Activated T-cell treated with anti-CD3 and anti-CD28 coated beads for 48 hours (primary cell): Measurements from ENCODE around the gene SCCPDH.
"Not testable (repeated sequence)": the region's sequence is repeated elsewhere in the genome, so short reads cannot be mapped to it uniquely, and the experiment has no call there.

Source experiments
- DNase-seq: peaks from one replicate; pipeline ENCODE4 v3.0.0-alpha.2; 2020; ENCODE audit warnings: low read depth

The SCCPDH gene

GRCh38 chr1:246708166-246708565 lies 16.0 kb upstream of the SCCPDH start:
- DNase-seq = no peak

GRCh38 chr1:246709196-246709595 lies 15.0 kb upstream of the SCCPDH start:
- DNase-seq = no peak

- DNase-seq = no peak
Observed at GRCh38 chr1:246709835-246710234, 14.4 kb upstream of the SCCPDH start.

- DNase-seq = no peak
Observed at GRCh38 chr1:246711548-246712003, 12.6 kb upstream of the SCCPDH start.

- DNase-seq = not testable (repeated sequence)
Observed at GRCh38 chr1:246712428-246712827, 11.8 kb upstream of the SCCPDH start.

- DNase-seq = not testable (repeated sequence)
Observed at GRCh38 chr1:246719361-246719760, 4.8 kb upstream of the SCCPDH start.

GRCh38 chr1:246720814-246721213 lies 3.4 kb upstream of the SCCPDH start:
- DNase-seq = not testable (repeated sequence)

DNA sequence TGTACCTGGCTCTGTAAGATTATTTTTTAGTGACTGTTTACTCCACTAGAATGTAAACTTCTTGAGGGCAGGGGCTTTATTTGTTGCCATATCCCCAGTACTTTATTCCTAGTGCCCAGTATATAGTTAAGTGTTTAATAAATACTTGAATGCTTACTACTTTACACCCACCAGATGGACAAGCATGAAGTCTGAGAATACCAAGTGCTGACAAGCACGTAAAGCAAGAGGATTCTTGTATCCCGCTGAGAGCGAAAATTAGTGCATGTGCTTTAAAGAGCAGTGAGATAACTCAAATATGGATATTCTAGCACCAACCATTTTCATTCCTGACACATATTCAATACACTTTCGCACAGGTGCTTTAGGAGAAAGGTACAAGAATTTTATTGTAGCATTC lies 1.5 kb upstream of the SCCPDH start:
- DNase-seq = no peak

DNA sequence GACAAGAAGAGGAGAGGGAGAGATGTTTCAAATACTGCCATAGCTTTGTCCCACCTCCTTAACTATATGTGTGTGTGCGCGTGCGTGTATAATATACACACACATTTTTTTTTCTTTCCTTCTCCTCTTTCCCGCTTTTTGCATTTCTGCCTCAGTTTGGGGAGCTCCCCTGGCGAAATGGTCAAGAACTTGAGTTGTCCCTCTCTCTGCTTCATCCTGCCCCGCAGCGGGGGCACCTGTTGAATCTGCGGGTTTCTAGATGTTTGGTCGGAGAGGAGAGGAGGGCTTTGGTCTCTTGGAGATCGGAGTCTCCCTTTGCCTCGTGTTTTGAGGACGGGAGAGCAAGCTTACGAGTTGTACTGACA lies 504 bp downstream of the SCCPDH start:
- no peak for DNase-seq

GRCh38 chr1:246725191-246725590 lies 982 bp downstream of the SCCPDH start:
- no peak for DNase-seq

DNA sequence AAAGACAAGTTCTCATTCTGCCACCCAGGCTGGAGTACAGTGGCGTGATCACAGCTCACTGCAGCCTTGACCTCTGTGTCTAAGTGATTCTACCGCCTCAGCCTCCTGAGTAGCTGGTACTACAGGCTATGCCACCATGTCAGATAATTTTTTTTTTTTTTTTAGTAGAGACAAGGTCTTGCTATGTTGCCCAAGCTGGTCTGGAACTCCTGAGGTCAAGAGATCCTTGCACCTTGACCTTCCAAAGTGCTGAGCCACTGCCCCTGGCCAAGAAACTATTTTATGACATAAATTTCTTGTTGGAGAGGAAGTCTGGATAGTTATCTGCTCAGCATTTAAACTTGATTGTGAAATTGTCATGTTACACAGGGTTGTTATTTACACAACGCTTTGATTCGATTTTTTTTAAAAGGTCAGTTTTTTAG lies 2.1 kb downstream of the SCCPDH start:
- no peak for DNase-seq

DNA sequence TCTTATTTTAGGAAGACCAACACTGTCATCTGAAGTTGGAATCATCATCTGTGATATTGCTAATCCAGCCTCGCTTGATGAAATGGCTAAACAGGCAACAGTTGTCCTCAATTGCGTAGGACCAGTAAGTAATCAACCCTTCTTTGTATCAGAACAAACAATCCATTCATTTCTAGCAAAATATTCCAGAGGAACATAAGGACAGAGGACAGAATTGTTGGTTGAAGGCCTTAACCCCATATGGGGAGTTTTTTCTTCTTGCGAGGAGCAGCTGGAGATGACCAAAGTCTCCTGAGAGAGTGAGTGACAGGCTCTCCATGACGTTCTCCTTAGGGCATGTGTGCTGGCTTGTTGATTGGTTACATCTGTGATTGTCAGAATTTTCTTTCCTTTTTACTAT lies 2.7 kb downstream of the SCCPDH start:
- DNase-seq = no peak

DNA sequence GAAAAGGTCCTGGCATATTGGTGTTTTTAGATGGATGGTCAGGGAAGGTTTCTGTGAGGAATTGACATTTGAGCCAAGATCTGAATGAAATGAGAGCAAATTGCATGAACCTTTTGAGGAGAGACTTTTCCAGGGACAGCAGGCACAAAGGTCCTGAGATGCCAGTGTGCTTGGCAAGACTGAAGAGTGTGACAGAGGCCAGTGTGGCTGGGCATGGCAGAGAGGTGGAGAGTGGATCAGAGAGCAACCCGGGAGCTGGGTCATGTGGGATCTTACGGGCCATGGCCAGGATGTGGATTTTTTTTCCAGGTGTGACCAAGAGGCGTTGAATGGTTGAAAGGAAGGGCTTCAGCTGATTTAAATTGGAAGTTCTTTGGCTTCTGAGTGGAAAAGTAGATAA lies 3.4 kb downstream of the SCCPDH start:
- no peak for DNase-seq

GRCh38 chr1:246728311-246728710 lies 4.1 kb downstream of the SCCPDH start:
- DNase-seq = no peak

DNA sequence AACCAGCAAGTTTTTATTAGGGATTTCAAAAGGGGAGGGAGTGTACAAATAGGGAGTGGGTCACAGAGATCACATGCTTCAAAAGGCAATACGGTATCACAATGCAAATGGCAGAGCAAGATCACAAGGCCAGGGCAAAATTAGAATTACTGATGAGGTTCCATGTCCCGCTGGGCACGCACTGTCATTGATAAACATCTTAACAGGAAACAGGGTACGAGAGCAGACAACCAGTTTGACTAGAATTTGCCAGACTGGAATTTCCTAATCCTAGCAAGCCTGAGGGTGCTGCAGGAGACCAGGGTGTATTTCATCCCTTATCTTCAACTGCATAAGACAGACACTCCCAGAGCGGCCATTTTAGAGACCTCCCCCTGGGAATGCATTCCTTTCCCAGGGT lies 4.8 kb downstream of the SCCPDH start:
- not testable (repeated sequence) for DNase-seq

- DNase-seq = no peak
Observed at GRCh38 chr1:246730839-246731238, 6.6 kb downstream of the SCCPDH start.

DNA sequence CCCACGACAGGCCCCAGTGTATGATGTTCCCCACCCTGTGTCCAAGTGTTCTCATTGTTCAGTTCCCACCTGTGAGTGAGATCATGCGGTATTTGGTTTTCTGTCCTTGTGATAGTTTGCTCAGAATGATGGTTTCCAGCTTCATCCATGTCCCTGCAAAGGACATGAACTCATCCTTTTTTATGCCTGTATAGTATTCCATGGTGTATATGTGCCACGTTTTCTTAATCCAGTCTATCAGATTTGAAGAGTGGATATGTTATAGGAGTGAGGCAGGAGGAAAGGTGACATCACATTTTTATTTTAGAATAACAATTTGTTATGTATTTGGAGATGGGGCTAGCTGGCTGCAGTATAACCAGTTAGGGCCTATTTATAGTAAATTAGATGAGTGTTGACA lies 7.7 kb downstream of the SCCPDH start:
- not testable (repeated sequence) for DNase-seq

- DNase-seq = no peak
Observed at GRCh38 chr1:246733704-246734103, 9.5 kb downstream of the SCCPDH start.

GRCh38 chr1:246734866-246735265 lies 10.7 kb downstream of the SCCPDH start:
- no peak for DNase-seq

DNA sequence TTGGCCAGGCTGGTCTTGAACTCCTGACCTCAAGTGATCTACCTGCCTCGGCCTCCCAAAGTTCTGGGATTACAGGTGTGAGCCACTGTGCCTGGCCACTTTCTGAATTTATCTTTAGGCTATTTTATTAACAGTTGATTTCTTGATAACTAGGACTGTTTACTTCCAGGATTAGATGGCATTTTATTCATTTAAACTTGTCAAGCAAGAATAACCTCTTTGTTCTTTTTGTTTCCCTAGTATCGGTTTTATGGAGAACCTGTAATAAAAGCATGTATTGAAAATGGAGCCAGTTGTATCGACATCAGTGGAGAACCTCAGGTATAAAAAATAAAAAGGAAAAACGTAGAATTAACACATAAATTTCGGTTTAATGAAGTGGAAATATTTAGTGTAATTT lies 11.5 kb downstream of the SCCPDH start:
- DNase-seq = no peak

- no peak for DNase-seq
Observed at GRCh38 chr1:246742396-246742795, 18.2 kb downstream of the SCCPDH start.

DNA sequence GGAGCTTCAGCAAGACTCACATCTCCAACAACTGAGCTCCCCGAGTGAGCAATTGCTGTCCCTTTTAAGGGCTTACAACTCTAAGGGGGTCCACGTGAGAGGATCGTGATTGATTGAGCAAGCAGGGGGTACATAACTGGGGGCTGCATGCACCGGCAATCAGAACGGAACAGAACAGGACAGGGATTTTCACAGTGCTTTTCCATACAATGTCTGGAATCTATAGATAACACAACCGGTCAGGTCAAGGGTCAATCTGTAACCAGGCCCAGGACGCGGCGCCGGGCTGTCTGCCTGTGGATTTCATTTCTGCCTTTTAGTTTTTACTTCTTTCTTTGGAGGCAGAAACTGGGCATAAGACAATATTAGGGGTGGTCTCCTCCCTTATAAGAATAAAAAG lies 21.9 kb downstream of the SCCPDH start:
- DNase-seq = not testable (repeated sequence)

GRCh38 chr1:246748006-246748405 lies 23.8 kb downstream of the SCCPDH start:
- DNase-seq = no peak

GRCh38 chr1:246748867-246749266 lies 24.7 kb downstream of the SCCPDH start:
- DNase-seq = no peak

DNA sequence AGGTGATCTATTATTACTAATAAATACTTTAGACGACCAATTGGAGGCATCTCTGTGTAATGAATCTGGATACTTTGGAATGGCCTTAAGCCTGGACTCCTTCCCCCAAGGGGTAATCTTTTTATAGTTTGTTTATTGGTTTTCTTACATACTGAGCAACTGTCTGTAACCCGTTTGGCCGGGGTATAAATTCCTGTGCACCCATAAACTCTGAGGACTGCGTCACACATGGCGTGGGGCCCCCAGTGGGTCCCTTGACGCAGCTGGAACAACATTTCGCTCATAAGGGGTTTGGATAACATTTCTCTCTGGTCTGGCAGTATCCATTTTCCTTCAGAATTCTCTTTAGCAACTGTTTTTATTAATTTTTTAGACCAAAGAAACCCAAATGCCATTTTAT lies 26.5 kb downstream of the SCCPDH start:
- DNase-seq = no peak
